GM21423 (cell line): ENCODE data around the gene SEC14L2.

Experiments used
- ATAC-seq: cut with Tn5 transposase; IDR thresholded peaks from one replicate; pipeline ENCODE4 v1.9.1; 2021; ENCODE audit warnings: mild to moderate bottlenecking, moderate library complexity; ENCODE audit not compliant: unreplicated experiment

SEC14L2 gene

DNA sequence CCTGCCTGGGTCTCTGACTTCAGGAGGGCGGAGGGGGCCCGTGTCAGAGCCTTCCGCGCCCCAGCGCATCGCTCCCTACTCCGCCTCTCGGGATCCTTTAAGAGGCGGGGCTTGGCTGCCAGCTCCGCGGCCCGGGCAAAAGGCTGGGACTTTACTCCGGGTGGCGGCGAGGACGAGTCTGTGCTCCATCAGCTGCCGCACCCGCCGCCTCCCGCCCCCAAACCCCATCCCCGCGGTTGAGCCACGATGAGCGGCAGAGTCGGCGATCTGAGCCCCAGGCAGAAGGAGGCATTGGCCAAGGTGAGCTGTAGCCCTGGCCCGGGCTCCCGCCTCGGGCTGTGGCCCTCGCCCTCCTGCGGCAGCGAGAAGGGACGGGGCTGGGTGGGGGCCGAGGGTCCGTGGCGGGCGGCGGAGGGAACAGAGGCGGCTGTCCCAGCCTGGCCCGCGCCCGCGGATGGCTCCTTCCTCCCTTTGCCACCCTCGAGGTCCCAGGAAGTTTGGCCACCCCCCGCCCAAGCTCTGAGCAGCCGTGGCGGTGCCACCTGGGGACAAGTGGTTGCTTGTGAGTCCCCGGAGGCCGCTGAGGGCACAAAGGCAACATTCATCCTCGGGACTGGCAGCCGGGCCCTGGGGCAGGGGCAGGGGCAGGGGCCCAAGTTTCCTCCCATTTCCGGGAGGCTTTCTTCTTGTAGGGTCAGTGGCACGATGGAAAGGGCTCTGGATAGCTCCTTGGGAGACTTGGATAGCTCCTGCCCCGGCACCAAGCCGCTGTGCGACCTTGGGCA lies at the start of gene SEC14L2:
TSS of gene SEC14L2 (plus strand) at position 148 of the 785 bp plus-strand sequence. CDS start at position 247, 99 bp downstream.
- no peak for ATAC-seq

DNA sequence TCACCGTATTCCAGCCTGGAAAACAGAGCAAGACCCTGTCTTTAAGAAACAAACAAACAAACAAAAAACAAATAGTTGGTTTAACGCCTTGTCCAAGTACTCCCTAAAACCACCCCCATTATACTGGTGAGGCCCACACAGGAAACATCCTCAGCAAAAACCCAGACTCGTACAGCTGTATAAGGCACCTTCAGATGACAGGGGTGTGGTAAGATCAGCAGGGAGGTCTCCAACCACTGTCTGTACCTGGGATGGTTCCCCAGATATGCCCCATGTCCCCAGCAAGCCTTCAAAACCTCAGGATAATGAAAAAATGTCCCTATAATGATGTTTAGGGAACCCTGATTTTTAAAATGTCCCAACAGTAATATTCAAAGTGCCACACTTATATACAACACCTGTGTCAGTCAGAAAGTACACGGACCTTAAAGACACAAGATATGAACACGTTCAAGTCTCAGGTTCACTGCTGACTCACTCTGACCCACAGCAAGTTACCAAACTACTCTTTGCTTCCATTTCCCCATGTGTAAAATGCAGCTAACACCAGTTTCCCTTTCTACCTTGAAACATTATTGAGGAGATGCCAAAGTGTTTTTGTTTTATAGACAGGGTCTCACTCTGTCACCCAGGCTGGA lies 49.4 kb upstream of the SEC14L2 start:
- ATAC-seq = no peak

DNA sequence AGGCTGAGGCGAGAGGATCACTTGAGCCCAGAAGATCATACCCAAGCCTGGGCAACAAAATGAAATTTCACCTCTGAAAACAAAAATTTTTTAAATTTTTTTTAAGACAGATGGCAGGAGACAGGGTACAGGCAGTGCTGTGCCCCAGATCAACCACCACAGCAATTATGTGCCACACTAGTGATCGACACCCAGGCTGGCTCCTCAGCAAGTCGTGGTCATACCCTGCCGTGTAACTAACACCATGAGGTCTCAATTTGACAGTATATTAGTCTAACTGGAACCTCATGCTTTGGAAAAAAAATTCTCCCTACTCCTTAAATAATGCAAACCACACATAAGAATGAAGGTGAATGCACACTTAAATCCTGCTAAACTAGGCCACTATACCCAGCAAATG lies 48.4 kb upstream of the SEC14L2 start:
- ATAC-seq = no peak

DNA sequence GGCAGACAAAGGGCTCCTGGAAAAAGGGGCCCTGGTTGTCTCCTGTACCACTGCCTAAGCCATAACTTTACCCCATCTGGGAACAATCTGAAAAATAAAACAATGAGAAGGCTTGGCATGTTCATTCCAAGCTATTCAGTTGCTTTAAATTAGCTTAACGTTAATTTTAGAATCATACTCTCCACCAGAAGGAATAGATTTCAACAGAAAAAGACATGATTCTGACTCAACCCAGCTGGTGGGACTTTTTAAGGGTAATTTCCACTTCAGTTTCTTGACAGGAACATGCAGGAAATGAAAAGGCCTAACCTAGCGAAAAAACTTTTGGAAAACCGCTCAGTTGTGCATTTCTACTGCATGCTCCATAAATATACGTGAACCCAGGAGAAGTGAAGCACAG lies 48.0 kb upstream of the SEC14L2 start:
- ATAC-seq = no peak

DNA sequence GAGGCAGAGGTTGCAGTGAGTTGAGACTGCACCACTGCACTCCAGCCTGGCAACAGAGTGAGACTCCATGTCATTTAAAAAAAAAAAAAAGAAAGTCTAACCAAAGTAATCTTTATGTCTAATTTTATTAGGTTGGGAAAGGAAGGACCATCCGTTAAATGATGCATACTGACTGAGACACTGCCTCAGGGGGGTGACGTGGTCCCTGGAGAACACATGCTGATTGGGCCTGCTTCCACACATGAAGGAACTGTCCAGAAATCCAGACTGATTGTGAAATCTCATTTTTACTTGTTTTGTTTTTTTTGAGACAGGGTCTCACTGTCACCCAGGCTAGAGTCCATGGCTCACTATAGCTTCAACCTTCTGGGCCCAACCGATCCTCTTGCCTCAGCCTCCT lies 45.6 kb upstream of the SEC14L2 start:
- ATAC-seq = no peak

DNA sequence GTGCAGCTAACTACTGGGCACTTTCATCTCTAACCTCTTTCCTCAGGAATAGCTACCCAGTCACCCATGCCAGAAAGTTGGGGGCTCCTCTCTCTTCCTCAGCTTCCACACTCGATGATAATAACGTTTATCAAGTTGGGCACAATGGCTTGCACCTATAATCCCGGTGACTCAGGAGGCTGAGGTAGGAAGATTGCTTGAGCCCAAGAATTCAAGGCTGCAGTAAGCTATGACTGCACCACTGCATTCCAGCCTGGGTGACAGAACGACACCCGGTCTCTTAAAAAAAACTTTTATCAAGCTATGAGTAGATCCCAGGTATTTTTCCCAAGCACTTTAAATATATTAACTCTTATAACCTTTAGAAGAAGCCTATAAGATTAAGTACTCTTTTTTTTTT lies 42.2 kb upstream of the SEC14L2 start:
- ATAC-seq = no peak

DNA sequence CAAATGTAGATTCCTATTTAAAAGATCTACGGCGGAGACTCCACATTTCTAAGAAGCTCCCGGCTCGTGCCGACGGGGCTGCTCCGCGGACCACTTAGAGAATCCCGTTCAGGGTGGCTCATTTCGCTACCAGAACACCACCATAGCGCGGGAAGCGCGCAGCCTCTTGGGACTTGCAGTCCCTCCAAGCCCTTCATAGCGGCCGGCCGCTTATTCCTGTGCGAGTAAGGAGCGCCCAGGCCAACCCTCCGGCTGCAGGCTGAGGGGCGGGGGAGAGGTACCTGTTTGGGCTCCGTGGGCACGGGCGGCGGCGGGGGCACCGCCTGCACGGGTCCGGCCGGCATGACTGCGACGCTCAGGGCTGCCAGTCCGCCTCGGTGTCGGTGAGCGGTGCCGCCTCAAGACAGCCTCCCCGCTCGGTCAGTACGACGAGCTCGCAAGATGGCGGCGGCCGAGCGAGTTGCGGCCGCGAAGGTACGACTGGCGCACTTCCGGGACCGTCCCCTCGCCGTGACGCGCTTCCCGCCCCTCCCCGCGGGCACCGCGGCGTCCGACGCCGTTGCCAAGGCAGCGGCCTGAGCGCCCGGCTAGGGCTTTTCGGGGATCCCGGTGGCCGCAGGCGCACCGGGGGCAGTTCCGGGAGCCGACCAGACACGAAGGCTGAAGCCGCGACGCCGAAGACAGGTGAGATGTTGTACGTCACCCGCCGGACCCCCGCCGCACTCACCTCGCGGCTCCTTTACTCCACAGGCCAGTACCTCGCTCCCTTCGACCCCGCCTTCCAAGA lies 40.2 kb upstream of the SEC14L2 start, which contains the start of the genes CCDC157 and SF3A1:
TSS of gene CCDC157 (plus strand) at position 559 of the 787 bp plus-strand sequence. CDS start 8,994 bp downstream, outside the sequence.
TSS of gene SF3A1 (minus strand) at position 446 of the 787 bp plus-strand sequence. CDS start at position 344, 102 bp downstream.
- peak; percentile 81 for ATAC-seq

DNA sequence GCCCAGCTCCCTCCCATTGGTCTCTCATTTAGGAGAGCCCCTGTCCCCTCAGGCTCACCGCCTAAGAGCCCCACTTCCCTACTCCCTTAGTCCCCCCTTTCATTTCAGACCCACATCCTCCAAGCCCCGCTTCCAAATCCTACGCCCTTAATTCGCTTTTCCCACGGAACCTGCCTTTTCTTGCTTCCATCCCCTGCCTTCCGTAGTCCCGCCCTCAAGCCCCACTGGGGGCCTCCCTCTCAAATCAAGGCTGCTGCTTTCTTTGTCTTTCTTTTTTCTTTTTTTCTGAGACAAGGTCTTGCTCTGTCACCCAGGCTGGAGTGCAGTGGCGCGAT lies 39.6 kb upstream of the SEC14L2 start:
- peak; percentile 1 for ATAC-seq

DNA sequence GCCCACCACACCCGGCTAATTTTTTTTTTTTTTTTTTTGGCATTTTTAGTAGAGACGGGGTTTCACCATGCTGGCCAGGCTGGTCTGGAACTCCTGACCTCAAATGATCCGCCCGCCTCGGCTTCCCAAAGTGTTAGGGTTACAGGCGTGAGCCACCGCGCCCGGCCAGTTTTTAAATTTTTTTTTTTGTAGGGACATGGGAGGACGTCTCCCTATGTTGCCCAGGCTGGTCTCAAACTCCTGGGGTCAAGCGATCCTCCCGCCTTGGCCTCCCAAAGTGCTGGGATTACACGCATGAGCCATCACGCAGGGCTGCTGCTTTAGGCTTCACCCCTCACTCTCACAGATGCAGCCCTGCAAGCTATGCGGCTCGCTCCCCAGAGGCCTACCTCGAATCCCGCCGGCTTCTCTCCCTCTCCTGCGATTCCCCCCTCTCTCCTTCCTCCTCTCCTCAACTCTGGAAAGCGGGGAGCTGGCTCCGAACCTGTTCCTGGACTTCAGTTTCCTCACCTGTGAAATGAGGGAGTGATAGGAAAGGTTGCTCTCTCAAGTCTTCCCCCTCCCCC lies 39.1 kb upstream of the SEC14L2 start:
- ATAC-seq = no peak

DNA sequence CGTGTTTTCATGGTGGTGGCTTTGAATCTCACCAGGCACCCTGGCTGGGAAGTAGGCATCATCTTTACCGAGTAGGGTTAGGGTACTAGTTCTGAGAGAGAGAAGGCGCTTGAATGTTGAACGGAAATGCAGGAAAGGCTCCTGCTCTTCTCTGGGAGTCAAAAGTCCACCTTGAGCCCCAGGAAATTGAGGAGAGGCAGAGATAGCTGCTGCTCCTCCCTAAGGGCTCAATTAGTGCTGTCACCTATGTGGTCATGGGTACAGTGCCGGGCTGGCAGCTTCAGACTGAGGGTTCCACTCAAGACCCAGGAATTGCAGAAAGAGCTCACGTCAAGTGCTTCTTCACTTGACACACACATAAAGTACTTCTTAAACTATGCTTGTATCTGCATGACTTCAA lies 38.3 kb upstream of the SEC14L2 start:
- ATAC-seq = no peak

DNA sequence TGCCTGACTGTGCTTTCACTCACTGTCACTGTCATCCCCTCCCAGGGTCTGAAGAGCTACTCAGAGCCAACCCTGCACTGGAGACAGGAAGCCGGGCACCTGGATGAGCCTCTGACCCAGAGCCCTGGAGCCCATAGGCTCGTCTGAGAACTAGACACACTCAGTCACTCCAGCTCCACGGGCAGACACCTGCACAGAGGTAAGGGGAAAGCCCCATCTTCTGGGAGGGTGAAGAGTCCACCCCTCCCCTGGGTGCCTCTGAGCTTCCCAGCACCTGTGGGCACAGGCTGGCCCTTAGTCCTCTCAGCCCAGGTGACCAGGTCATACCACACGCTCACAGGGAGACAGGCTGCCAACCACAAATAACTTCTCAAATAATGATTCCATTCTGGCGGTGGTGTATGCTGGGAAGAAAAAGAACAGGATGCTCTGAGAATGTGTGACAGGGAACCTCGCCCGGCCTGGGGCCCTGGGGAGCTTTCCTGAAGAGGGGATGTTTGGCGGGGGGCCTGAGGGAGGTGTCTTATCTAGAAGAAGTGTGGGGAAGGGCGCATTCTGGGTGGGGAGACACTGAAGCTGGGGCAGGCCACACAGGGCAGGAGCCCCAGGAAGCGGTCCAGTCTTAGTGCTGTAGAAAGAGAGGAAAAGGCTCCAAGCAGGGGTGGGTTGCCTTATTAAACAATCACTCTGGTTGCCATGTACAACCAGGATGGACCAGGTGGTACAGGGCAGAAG lies 34.7 kb upstream of the SEC14L2 start:
- no peak for ATAC-seq

DNA sequence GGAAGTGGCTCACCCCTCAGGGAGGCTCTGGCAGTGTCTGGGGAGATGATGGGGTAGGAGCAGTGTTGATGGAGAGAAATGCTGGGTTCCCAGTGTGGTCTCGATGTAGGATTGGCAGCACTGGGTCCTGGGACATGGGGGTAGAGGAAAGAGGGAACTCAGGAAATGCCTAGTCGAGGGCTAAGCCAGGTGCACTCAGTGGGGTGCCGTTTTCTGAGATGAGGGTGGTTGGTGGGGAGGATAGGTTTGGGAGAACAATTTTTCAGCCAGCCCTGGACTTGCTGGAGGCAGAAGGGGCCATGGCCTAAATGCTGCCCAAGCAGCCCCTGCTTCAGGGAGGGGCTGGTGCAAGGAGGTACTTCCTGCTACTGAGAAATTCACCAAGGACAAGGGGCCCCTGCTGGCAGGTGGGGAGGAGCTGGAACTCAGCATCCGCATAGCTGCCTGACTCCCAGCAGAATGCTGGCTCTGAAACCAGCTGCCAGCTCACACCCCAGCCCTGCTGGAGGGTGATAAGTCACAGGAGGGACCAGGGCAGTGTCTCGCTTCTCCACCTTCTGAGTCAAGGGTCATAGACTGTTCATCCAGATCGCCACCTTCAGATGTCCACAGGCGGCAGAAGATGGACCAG lies 34.1 kb upstream of the SEC14L2 start:
- no peak for ATAC-seq

DNA sequence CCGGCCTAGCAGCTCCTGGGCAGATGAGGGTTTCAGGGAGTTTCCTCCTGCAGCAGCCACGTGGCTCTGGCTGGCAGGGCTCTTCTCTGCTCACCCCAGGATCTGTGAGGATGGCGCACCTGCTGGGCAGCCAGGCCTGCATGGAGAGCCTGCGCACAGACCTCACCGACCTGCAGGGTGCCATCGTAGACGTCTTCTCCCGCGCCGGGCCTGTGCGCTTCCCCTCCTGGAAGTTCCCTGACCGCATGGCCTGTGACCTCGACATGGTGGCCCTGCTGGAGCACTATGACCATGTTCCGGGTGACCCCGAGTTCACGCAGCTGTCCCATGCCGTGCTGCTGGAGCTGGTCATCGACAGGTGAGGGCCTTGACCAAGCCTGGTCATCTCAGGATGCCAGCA lies 30.9 kb upstream of the SEC14L2 start:
- no peak for ATAC-seq

DNA sequence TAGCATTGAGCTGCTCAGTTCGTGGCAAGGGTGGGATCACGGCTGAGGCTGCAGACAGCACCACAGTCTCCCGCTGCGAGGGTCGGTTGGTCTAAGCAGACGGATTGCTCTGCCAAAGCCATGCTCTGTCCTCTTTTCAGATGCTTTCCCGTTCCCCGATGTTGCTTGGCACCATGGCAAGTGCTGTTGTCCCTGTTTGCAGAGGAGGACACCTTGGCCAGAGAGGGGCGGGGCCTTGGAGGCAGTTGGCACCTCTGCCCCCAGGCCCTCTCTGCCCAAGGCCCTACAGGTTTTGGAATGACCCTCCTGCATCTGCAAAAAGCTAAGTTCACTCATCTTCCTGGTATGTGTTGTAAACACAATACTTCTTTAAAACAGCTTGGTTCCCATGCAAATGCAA lies 28.4 kb upstream of the SEC14L2 start:
- ATAC-seq = no peak

DNA sequence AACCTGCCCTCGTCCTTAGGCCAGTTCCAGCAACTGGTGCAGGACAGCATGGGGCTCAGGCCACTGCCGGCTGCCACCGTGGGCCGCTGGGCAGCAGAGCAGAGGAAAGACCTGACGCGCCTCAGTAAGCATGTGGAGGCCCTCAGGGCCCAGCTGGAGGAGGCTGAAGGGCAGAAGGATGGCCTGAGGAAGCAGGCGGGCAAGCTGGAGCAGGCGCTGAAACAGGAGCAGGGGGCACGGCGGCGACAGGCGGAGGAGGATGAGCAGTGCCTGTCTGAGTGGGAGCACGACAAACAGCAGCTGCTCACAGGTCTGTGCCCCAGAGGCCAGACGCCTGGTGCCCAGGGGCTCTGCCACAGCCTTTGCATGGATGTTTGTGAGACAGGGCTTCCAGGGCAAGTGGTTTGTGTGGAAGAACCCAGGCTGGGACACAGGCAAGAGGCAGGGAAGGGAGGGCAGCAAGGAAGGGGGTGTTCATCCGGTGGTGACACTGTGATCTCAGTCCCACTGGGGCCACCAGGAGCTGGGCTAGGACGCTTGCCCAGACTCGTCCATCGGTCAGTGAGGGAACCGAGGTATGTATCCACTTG lies 26.1 kb upstream of the SEC14L2 start:
- no peak for ATAC-seq

DNA sequence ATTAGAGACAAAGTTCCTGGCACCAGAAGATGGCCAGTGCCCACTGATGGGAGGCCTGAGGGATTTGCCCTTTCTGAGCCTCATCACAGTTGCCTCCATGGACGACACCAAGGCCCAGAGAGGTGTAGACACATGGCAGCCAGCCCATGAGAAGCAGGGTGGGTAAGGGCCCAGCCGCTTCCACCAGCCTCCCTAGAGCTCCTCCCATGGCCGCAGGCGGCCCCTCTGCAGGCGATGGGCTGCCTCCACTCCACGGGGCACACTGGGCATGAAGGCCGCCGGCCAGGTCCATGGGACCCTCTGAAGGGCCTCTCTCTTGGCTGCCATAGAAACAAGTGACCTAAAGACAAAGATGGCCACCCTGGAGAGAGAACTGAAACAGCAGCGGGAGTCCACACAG lies 25.5 kb upstream of the SEC14L2 start:
- no peak for ATAC-seq

DNA sequence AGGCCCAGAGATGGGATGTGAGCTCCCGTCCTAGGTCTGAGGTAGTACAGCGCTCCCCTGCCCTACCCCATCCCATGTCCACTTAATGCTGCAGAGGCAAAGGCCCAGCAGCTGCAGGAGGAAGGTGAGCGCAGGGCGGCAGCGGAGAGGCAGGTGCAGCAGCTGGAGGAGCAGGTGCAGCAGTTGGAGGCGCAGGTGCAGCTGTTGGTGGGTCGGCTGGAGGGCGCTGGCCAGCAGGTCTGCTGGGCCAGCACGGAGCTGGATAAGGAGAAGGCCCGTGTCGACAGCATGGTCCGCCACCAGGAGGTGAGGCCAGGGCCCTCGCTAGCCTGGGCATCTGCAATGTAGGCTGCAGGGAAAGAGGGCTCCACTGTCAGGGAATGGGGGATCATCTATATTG lies 24.8 kb upstream of the SEC14L2 start:
- ATAC-seq = no peak

DNA sequence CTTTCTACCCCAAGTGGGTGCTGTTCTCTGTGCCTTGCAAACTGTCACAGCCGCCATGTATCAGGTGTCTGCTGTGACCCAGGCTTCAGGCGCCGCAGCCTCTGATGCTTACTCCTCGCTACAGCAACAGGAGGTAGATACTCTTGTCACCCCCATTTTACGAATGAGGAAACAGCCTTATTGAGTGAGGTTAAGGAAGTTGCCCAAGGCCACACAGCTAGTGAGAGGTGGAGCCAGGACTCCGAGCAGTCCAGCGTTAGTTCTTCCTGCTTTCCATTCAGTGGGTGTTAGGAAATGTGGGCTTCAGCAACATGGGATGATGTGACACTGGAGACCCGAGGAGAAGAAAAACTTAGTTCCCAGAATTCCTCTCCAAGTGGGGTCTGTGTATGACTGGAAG lies 23.9 kb upstream of the SEC14L2 start:
- ATAC-seq = no peak

DNA sequence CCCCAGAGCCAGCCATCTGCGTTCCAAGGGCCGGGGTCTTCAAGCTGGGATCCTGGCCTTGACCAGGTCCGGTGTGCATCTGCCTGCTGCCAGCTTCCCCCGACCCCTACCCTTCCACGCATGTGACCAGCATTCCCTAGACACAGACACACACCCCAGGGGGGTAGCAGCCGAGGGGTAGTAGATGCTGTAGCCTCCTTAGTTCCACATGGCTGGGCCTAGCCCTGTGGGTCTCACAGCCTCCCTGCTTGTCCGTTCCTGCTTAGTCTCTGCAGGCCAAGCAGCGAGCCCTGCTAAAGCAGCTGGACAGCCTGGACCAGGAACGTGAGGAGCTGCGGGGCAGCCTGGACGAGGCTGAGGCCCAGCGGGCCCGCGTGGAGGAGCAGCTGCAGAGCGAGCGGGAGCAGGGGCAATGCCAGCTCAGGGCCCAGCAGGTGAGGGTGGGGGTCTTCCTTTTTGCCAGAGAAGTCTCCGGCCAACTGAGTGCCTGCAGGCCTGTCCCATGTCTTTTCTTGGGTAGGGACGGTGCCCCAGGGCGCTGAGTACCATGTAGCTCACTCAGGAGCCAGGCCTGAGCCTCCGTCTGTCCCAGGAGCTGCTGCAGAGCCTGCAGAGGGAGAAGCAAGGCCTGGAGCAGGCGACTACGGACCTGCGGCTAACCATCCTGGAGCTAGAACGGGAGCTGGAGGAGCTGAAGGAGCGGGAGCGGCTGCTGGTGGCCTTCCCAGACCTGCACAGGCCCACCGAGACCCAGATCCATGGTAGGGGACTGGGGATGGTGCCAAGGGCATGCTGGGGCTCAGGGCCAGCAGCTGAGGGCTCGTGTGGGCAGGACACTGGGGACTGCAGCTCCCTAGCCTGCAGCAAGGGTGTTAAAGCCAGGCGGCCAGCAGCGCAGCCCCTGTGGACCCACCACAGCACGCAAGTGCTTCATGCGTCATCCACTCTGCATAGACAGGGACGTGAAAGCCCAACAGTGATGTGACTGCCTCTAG lies 23.2 kb upstream of the SEC14L2 start:
- no peak for ATAC-seq
